Fibroblast of gingiva (primary cell): ENCODE data around the gene CDK9.
"Not testable (repeated sequence)": the region's sequence is repeated elsewhere in the genome, so short reads cannot be mapped to it uniquely, and the experiment has no call there.

Source experiments
- DNase-seq: peaks from one replicate; pipeline ENCODE4 v3.0.0-alpha.2; 2011; ENCODE audit warnings: low read depth

Gene CDK9

GRCh38 chr9:127826253-127826913 is 40.5 kb downstream of the CDK9 start:
- no peak for DNase-seq

- DNase-seq: peak; percentile 65
Observed at GRCh38 chr9:127828262-127829031, 42.6 kb downstream of the CDK9 start.

GRCh38 chr9:127829205-127829906 is 43.5 kb downstream of the CDK9 start:
- DNase-seq: no peak

- DNase-seq: no peak
Observed at GRCh38 chr9:127832248-127832647, 46.4 kb downstream of the CDK9 start.

GRCh38 chr9:127833555-127833954 is 47.7 kb downstream of the CDK9 start:
- peak; percentile 73 for DNase-seq

- DNase-seq: peak; percentile 74
Observed at GRCh38 chr9:127835991-127836516, 50.2 kb downstream of the CDK9 start.

- not testable (repeated sequence) for DNase-seq
Observed at GRCh38 chr9:127836561-127836960, 50.7 kb downstream of the CDK9 start.

- no peak for DNase-seq
Observed at GRCh38 chr9:127837346-127837745, 51.5 kb downstream of the CDK9 start.

- peak; percentile 99 for DNase-seq
Observed at GRCh38 chr9:127838375-127839078, 52.7 kb downstream of the CDK9 start.
